Muscle of leg (tissue), 11 donors: Measurements from ENCODE around the gene HOXA9. TPM values are rescaled to one million over a fixed set of nuclear protein-coding genes. Genes with fewer than 3 reads are reported as not detected.

Source experiments
- DNase-seq: peaks from one replicate; pipeline ENCODE4 v3.0.0; 2013
- H3K27ac ChIP-seq: one replicate; pipeline ENCODE4 v1.5.1; 2013; ENCODE audit warnings: mild to moderate bottlenecking, low read length, control low read depth
- H3K27me3 ChIP-seq: one replicate; pipeline ENCODE4 v1.6.1; 2013; ENCODE audit warnings: low read length; ENCODE audit not compliant: control insufficient read depth, insufficient read depth
- H3K36me3 ChIP-seq: one replicate; pipeline ENCODE4 v1.6.1; 2013; ENCODE audit warnings: low read length; ENCODE audit not compliant: control insufficient read depth, insufficient read depth
- H3K4me1 ChIP-seq: one replicate; pipeline ENCODE4 v1.6.1; 2013; ENCODE audit warnings: low read length; ENCODE audit not compliant: control insufficient read depth, insufficient read depth
- H3K4me3 ChIP-seq: one replicate; pipeline ENCODE4 v1.5.1; 2013; ENCODE audit warnings: low read length, control low read depth
- H3K9me3 ChIP-seq: replicated peaks from 2 replicates; pipeline ENCODE4 v1.6.1; 2013; ENCODE audit warnings: low read depth, low read length; ENCODE audit not compliant: control insufficient read depth
- WGBS: methylation state at CpG from one replicate; pipeline ENCODE4 v1.1.5; 2013; ENCODE audit warnings: missing lambda C conversion rate; ENCODE audit not compliant: insufficient coverage; 5-methylcytosine and 5-hydroxymethylcytosine counted together
- polyA plus RNA-seq, 8 donors: library from polyadenylated mRNA; unstranded; fragments of 120-200 nt; gene quantifications; one replicate each; pipeline versions ENCODE4 v1.2.1 to v1.2.3, GENCODE V29; 2013; ENCODE audit warnings: inconsistent platforms in 1 of 8, low replicate concordance in 1 of 8; ENCODE audit not compliant: insufficient read length in 8 of 8, insufficient read depth in 1 of 8
- total RNA-seq: library from RNA; stranded (reverse); fragments of 120-200 nt; gene quantifications from one replicate; pipeline ENCODE4 v1.2.4, GENCODE V29; 2013

The HOXA9 gene
- total and polyA plus RNA-seq, 9 donors: 16.0 to 28.5 (median 21.7) TPM

DNA sequence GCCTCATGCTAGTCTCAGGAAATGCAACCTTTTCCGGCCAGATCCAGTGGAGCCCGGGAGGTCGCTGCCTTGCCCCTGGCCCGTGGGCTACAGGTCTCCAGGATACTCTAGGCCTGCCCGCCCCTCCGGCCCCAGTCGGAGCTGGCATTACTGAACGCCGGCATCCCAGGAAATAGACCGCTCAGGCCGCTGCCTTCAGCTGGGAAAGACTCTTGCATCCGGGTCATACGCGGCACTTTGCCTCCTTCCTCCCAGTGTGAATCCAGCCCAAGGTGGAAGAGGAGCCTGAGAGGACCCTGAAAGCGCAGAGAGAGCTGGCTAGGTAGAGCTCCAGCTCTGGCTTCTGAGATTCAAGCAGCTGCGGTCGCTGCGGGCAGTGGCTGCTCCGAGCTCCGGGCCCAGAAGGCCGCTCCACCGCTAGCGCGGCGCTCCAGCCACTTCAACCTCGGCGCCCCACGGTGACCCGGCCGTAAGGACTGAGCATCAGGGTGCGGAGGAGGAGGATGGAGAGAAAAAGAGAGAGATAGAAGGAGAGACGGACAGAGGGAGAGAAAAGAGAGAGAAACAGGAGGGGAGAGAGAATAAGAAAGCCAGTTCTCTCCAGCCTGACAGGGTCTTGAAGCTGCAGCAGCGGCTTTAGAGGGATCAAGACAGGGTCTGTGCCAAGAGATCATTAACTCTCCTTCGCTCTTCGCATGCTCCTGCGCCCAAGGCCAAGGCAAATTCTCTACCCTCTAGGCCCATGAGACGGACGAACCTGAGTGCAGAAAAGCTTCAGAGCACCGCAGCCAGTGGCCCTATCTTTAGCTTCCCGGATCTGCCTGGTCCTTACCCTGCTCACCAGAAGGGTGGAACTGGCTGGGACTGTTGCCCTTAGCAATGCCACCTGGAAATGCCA, 10.5 kb upstream of the HOXA9 start:
- WGBS: 19% methylated on average over 38 of the region's 40 CpGs
- Histone ChIP-seq H3K4me3 (peak overlapping the region; percentile 44), H3K4me1 (peaks cover 67% of the 10 kb centered on the region), H3K36me3 (peaks cover 12% of the 10 kb centered on the region), H3K27ac (peak overlapping the region; percentile 96), H3K27me3 (peaks cover 69% of the 10 kb centered on the region), H3K9me3 (no peaks in the 10 kb centered on the region)
- peak; percentile 74 for DNase-seq

DNA sequence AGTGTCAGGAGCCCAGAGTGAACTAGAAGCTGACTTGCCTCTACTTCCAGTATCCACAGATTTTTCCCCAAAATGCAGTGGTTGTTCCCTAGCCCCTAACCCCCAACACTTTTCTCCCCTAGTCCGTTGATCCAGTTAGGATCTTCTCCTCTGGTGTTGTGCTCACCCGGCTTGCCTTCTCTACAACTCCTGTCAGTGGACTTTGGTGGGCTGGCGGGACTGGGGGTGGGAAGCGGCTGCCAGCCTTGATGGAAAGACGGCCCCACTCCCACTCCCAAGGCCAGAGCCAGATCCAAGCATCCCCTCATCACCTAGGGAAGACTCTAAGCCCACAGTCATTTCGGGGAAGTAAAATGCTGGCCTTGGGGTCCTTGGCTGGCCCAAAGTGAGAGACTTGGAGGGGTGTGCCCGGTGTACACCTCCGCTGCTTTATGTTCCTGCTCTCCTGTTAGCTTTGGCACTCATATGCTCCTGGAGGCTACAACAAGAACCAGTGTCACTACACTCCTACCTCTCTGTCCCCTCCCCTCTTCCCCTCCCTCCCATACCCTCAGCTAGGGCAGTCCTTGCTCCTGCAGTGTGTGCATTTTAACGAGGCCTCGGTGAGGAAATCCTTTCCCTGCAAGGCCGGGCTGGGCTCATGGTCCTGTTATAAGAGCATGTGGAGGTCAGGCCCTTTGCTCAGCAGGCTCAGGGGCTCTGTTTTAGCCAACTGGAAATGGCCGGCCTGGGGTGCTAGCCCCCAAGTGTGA, 9.7 kb upstream of the HOXA9 start:
- H3K36me3 ChIP-seq: peaks cover 12% of the 10 kb centered on the region
- H3K4me1 ChIP-seq: peaks cover 61% of the 10 kb centered on the region
- peaks cover 64% of the 10 kb centered on the region for H3K27me3 ChIP-seq
- H3K27ac ChIP-seq: peak overlapping the region; percentile 96
- H3K4me3 ChIP-seq: peak overlapping the region; percentile 72
- H3K9me3 ChIP-seq: no peaks in the 10 kb centered on the region
- DNase-seq: peak; percentile 76
- WGBS: 19% methylated on average over 5 of the region's 12 CpGs

DNA sequence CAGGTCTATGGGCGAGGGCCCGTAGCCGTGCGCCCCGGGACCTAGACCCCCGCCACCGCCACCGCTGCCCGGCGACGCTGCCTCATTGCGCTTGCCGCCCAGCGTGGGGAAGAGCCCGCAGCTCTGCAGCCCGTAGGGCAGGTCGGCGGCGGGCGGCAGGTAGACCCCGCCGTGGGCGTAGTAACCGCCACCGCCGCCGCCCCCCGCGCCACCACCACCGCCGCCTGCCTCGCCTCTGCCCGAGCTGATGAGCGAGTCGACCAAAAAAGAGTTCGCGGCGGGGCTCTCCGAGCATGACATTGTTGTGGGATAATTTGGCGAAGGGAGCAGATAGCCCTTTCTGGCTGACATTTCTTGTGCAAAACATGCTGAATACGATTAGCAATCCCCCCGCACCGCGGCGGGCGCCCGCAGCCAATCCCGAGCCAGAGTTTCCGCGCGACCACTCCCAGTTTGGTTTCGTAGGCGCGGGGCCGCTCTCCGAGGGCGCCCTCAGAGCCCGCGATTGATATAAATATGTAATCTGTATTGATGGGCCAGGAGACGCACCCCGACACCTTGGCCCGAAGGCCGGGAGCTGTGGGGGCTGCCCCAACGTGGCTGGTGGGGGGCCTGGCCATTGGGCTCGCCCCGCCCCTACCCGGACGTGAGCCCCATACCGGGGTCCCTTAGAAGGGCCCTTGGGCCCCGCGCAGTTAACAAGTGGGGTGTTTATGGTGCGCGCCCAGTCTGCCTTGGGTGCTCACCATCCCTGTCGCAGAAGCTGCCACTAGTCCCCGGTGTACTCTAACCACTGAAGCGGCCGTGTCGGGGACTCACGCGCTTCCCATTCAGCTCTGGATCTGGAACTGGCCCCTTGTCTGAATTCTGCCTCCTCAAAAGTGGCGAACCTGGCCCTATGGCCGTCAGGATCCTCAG, 8.9 kb upstream of the HOXA9 start, which contains the start of gene HOXA10:
Gene HOXA10 (minus strand): TSS at position 365 of the 918 bp plus-strand sequence. CDS start 14 bp downstream, at position 351.
- DNase-seq: peak; percentile 93
- Histone ChIP-seq H3K27ac (peak within 1 kb of the TSS; percentile 98), H3K4me1 (peaks cover 63% of the 10 kb centered on the region), H3K36me3 (peaks cover 13% of the 10 kb centered on the region), H3K27me3 (peaks cover 64% of the 10 kb centered on the region), H3K4me3 (peak within 1 kb of the TSS; percentile 72), H3K9me3 (no peaks in the 10 kb centered on the region)
- 4% methylated on average over 77 of the region's 82 CpGs for WGBS

DNA sequence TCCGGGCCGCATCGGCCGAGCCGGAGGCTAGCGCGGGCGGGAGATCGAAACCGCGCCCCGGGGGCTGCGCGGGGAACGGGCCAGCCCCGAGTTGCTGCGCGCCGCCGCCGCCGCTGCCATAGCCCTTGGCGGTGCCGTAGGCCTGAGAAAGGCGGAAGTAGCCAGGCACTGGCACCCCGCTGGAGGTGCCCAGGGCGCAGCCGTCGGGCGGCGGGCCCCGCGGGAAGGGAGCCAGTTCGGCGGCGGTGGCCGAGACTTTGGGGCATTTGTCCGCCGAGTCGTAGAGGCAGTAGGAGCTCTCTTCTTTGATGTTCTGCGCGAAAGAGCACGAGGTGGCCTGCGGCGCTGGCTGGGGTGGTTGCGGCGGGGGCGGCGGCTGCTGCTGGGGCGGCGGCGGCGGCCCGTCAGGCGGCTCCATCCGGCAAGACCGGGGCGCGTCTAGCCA, 8.2 kb upstream of the HOXA9 start:
- Histone ChIP-seq H3K27ac (peak overlapping the region; percentile 96), H3K27me3 (peaks cover 69% of the 10 kb centered on the region), H3K36me3 (peaks cover 15% of the 10 kb centered on the region), H3K4me3 (peak overlapping the region; percentile 72), H3K4me1 (peaks cover 66% of the 10 kb centered on the region), H3K9me3 (no peaks in the 10 kb centered on the region)
- WGBS: under 1% methylated on average over 59 of the region's 59 CpGs
- DNase-seq: no peak

DNA sequence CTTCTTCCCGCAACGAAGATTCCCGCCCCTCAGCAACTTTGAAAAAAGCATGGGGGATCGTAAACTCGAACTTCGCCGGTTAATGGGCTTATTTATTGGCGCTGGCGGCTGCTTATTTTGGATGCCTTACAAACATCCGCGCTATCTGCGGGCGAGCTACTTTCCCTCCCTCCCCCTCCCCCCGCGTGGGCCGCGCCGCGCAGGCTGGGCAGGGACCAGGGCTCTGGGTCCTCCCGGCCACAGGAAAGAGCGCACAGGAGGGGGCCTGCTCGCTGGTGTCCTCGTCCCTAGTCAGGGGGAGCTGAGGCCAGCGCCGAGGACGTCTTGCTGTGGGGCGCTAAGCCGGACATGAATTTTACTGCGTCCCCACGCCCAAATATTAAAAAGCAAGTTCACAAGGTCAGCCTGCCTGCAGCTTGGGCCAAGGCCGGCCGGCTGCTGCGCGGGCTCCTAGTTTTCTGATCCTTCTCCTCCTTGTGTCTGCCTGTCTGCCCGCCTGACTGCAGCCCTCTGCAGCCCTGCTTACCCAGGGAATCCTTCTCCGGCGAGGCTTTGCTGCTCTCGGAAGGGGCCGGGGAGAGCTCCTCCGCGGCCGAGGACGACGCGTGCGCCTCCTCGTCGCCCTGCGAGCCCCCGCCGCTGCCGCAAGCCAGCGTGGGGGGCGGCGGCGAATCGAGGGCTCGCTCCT, 7.6 kb upstream of the HOXA9 start:
- Histone ChIP-seq H3K4me1 (peaks cover 66% of the 10 kb centered on the region), H3K27me3 (peaks cover 74% of the 10 kb centered on the region), H3K36me3 (peaks cover 15% of the 10 kb centered on the region), H3K4me3 (peak overlapping the region; percentile 72), H3K27ac (peak overlapping the region; percentile 98), H3K9me3 (no peaks in the 10 kb centered on the region)
- peak; percentile 87 for DNase-seq
- 1% methylated on average over 57 of the region's 58 CpGs for WGBS

DNA sequence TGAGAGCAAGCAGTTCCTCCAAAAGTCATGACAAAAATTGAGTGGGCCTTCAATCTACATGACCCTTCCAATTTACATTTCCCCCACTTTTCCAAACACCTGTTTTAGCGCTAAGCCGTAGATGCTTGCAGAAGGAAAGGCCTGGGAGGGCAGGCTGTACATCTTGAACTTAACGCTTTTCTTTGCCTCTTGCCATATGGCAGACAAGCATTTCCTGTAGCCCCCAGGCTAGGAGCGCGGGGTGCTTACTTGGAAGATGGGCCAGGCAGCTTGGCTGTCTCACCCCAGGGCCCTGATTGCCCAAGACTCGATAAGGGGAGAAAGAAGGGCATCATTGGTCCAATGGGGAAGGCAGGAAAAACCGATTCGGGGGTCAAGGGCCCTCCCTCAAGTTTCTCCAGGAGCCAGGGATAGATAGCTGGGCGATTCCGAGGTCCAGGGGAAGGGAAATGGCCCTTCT, 7.0 kb upstream of the HOXA9 start:
- WGBS: 4% methylated on average over 9 of the region's 10 CpGs
- Histone ChIP-seq H3K36me3 (peaks cover 15% of the 10 kb centered on the region), H3K9me3 (no peaks in the 10 kb centered on the region), H3K4me1 (peaks cover 65% of the 10 kb centered on the region), H3K27ac (peak overlapping the region; percentile 98), H3K27me3 (peaks cover 76% of the 10 kb centered on the region), H3K4me3 (peak overlapping the region; percentile 72)
- no peak for DNase-seq

DNA sequence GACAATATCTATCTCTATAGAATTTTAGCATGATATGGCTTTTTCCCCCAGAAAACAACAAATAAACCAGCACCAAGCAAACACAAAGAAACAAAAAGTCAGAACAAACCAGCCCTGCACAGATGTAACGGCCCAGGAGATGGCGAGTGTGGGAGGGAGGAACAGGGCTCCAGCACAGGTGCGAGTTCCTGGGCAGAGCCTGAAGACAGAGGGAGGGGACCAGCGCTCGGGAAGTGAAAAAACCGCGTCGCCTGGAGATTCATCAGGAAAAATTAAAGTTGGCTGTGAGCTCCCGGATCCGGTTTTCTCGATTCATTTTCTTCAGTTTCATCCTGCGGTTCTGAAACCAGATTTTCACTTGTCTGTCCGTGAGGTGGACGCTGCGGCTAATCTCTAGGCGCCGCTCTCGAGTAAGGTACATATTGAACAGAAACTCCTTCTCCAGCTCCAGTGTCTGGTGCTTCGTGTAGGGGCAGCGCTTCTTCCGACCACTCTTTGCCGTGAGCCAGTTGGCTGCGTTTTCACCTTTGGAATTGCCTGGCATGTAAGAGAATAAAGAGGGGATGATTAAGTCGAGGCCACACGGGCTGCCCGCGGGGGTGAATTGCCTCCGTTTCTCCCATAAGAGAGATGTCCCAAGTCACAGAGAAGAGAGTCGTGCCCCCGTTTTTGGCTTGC, 6.4 kb upstream of the HOXA9 start:
- peak; percentile 70 for DNase-seq
- Histone ChIP-seq H3K27me3 (peaks cover 76% of the 10 kb centered on the region), H3K4me3 (peak overlapping the region; percentile 72), H3K27ac (peak overlapping the region; percentile 98), H3K9me3 (no peaks in the 10 kb centered on the region), H3K4me1 (peaks cover 65% of the 10 kb centered on the region), H3K36me3 (peaks cover 15% of the 10 kb centered on the region)
- 4% methylated on average over 25 of the region's 30 CpGs for WGBS

DNA sequence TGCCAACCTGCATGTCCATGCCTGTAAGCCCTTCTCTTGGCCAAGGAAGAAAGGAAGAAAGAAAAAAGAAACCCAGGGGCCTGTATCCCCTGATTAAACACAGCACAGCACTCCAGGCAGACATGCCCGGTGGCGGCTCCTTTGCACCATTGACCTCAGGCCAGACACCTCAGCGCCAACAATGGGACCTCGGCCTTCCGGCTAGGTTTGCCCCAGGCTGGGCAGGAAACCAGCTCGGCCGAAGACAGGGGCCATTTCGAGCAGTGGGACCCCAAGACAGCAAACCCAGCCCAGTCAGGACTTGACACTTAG, 5.9 kb upstream of the HOXA9 start:
- Histone ChIP-seq H3K36me3 (peaks cover 15% of the 10 kb centered on the region), H3K4me1 (peaks cover 66% of the 10 kb centered on the region), H3K9me3 (no peaks in the 10 kb centered on the region), H3K27me3 (peaks cover 78% of the 10 kb centered on the region), H3K4me3 (peak overlapping the region; percentile 72), H3K27ac (peak overlapping the region; percentile 98)
- no peak for DNase-seq
- WGBS: 5% methylated on average over 6 of the region's 8 CpGs
